HepG2 (cell line): ENCODE data around the gene RPLP1. TPM values are rescaled to one million over a fixed set of nuclear protein-coding genes. Genes with fewer than 3 reads are reported as not detected.

Experiments used
- ATAC-seq: fragments of 200-7000 bp; cut with Tn5 transposase; 3 replicates; pipeline ENCODE4 v1.9.1; 2020; ENCODE audit warnings: mild to moderate bottlenecking, moderate library complexity
- BruUV-seq: library from RNA; stranded (reverse); fragments of 400-500 nt; replicated peaks from 2 replicates; lab custom pipeline; 2021; lab: Mats Ljungman, UMichigan
- CTCF ChIA-PET: fragments of 300-600 bp; formaldehyde crosslinking; extraction: SDS; loops from one replicate; lab custom pipeline; 2021; ENCODE audit warnings: low total read pairs, inconsistent platforms, low intra/inter-chr PET ratio; lab: Yijun Ruan, JAX
- POLR2A ChIA-PET: fragments of 350-600 bp; sonication (Branson Sonifier 250); formaldehyde crosslinking; loops from one replicate; lab custom pipeline; 2020; ENCODE audit warnings: antibody characterized with exemption, inconsistent platforms; lab: Yijun Ruan, JAX
- DNase-seq: peaks from one replicate; pipeline ENCODE4 v3.0.0-alpha.2; 2015; ENCODE audit warnings: low spot score
- FAIRE-seq: peaks from 3 replicates; lab custom pipeline; 2011; peaks lifted over from hg19 to GRCh38; lab: Jason Lieb, UNC
- H2AFZ ChIP-seq: one replicate; pipeline ENCODE4 v1.6.1; 2011; ENCODE audit warnings: low read length, inconsistent platforms
- H3K27ac ChIP-seq: fragments of 300-600 bp; 3 replicates; pipeline ENCODE4 v1.8.0; 2011; ENCODE audit warnings: mixed run types, mild to moderate bottlenecking, mixed read lengths, low read length, inconsistent platforms; ENCODE audit not compliant: insufficient read depth; ENCODE audit errors: extremely low read length
- H3K27me3 ChIP-seq, 2 experiments: fragments of 200-600 bp in 1 of 2; 2 replicates in 1 of 2; 3 replicates in 1 of 2; pipeline versions ENCODE4 v1.6.0 to v1.8.0; 2011; ENCODE audit warnings: low read length in 2 of 2, mild to moderate bottlenecking in 2 of 2, moderate library complexity in 2 of 2, inconsistent platforms in 1 of 2; ENCODE audit not compliant: insufficient read depth in 2 of 2, control insufficient read depth in 1 of 2
- H3K36me3 ChIP-seq, 2 experiments: fragments of 200-600 bp in 1 of 2; replicated peaks in 1 of 2; 2 replicates in 1 of 2; 3 replicates in 1 of 2; pipeline versions ENCODE4 v1.5.1 to v1.8.0; 2011; ENCODE audit warnings: low read length in 2 of 2, inconsistent platforms in 1 of 2; ENCODE audit not compliant: insufficient read depth in 2 of 2, control insufficient read depth in 1 of 2
- H3K4me1 ChIP-seq: 2 replicates; pipeline ENCODE4 v1.5.1; 2012; ENCODE audit warnings: low read length, inconsistent platforms; ENCODE audit not compliant: insufficient read depth
- H3K4me2 ChIP-seq: 2 replicates; pipeline ENCODE4 v1.6.0; 2011; ENCODE audit warnings: low read depth, low read length, inconsistent platforms
- H3K4me3 ChIP-seq, 3 experiments: fragments of 200-600 bp in 1 of 3; sonication (generic), shearing (Covaris generic) in 1 of 3; replicated peaks in 1 of 3; 2 replicates each; pipeline ENCODE4 v1.5.1; 2011 to 2016; ENCODE audit warnings: low read length in 3 of 3, inconsistent platforms in 2 of 3, low read depth in 2 of 3, mild to moderate bottlenecking in 2 of 3, control low read depth in 1 of 3, mixed read lengths in 1 of 3; ENCODE audit not compliant: insufficient read depth in 1 of 3
- H3K79me2 ChIP-seq: one replicate; pipeline ENCODE4 v1.6.1; 2011; ENCODE audit warnings: low read length, inconsistent platforms; ENCODE audit not compliant: insufficient read depth
- H3K9ac ChIP-seq: 2 replicates; pipeline ENCODE4 v1.6.0; 2011; ENCODE audit warnings: mild to moderate bottlenecking, low read depth, low read length, inconsistent platforms; ENCODE audit not compliant: insufficient read depth
- H3K9me3 ChIP-seq: 2 replicates; pipeline ENCODE4 v1.5.1; 2012; ENCODE audit warnings: mild to moderate bottlenecking, low read length
- H4K20me1 ChIP-seq: 2 replicates; pipeline ENCODE4 v1.6.0; 2011; ENCODE audit warnings: inconsistent platforms, mild to moderate bottlenecking, low read length, moderate library complexity; ENCODE audit not compliant: insufficient read depth
- HDAC6 ChIP-seq: fragments of 200-600 bp; sonication (generic); IDR thresholded peaks from 2 replicates; pipeline ENCODE4 v1.7.0; 2017; ENCODE audit warnings: mild to moderate bottlenecking, antibody characterized with exemption, low read length, low read depth
- MEIS2 ChIP-seq: sonication (generic); formaldehyde crosslinking; IDR thresholded peaks from 2 replicates; pipeline ENCODE4 v1.9.0; 2021; ENCODE audit warnings: mild to moderate bottlenecking, missing genetic modification reagents
- ZFP41 ChIP-seq: sonication (generic); formaldehyde crosslinking; IDR thresholded peaks from 2 replicates; pipeline ENCODE4 v1.4.0; 2020; ENCODE audit warnings: mild to moderate bottlenecking, missing genetic modification reagents, borderline replicate concordance
- ZNF510 ChIP-seq: sonication (generic); formaldehyde crosslinking; IDR thresholded peaks from 2 replicates; pipeline ENCODE4 v1.4.0; 2020; ENCODE audit warnings: low read depth, mild to moderate bottlenecking, missing genetic modification reagents
- ZNF547 ChIP-seq: sonication (generic); formaldehyde crosslinking; IDR thresholded peaks from 2 replicates; pipeline ENCODE4 v1.5.1; 2020; ENCODE audit warnings: mild to moderate bottlenecking, missing genetic modification reagents
- ZNF614 ChIP-seq: IDR thresholded peaks from 2 replicates; pipeline ENCODE4 v1.6.1; 2018; ENCODE audit warnings: missing biosample characterization, missing genetic modification reagents, inconsistent platforms, borderline replicate concordance
- ZNF747 ChIP-seq: sonication (generic); formaldehyde crosslinking; IDR thresholded peaks from 2 replicates; pipeline ENCODE4 v1.8.1; 2023; ENCODE audit warnings: missing genetic modification reagents, mild to moderate bottlenecking, borderline replicate concordance
- WGBS: methylation state at CpG from one replicate; pipeline ENCODE4 v1.1.6; 2017; ENCODE audit warnings: low lambda C conversion rate; 5-methylcytosine and 5-hydroxymethylcytosine counted together
- in situ Hi-C: cut with HindIII; loops from 2 replicates; pipeline ENCODE4 v1.10.0; 2017; ENCODE audit warnings: low pct_unique_long_range_greater_than_20kb; ENCODE audit not compliant: extremely low pct_ligation_motif_present
- intact Hi-C: fragments of 100-400 bp; cut with micrococcal nuclease; formaldehyde crosslinking; loops from one replicate; pipeline ENCODE4 v1.10.0; 2022; ENCODE audit not compliant: unreplicated experiment
- polyA plus RNA-seq, 8 experiments: library from polyadenylated mRNA; depleted of rRNA in 3 of 8; stranded (reverse) in 7 of 8; unstranded in 1 of 8; fragments of >200 nt; fragmentation: Illumina TruSeq in 4 of 8; extraction: Trizol in 4 of 8; gene quantifications; 2 replicates each; pipeline versions ENCODE4 v1.2.1 to v1.2.3, GENCODE V29; 2011 to 2016; ENCODE audit warnings: low read depth in 4 of 8, missing spikeins in 1 of 8, mixed read lengths in 1 of 8; ENCODE audit not compliant: insufficient read depth in 1 of 8
- total RNA-seq, 5 experiments: library from RNA; depleted of rRNA; stranded (reverse); fragments of >200 nt; fragmentation: Illumina TruSeq; extraction: Trizol; gene quantifications; 2 replicates each; pipeline ENCODE4 v1.2.3, GENCODE V29; 2016; ENCODE audit warnings: low read depth in 1 of 5
- TF ChIP-seq, protein P1 (sequence below): sonication (generic); formaldehyde crosslinking; IDR thresholded peaks from 2 replicates; pipeline ENCODE4 v1.4.0; 2020; ENCODE audit warnings: missing genetic modification reagents
- TF ChIP-seq, protein P2 (sequence below): sonication (generic); formaldehyde crosslinking; IDR thresholded peaks from 2 replicates; pipeline ENCODE4 v1.4.0; 2020; ENCODE audit warnings: missing genetic modification reagents, borderline replicate concordance
- TF ChIP-seq, protein P3 (sequence below): sonication (generic); formaldehyde crosslinking; IDR thresholded peaks from 2 replicates; pipeline ENCODE4 v1.4.0; 2020; ENCODE audit warnings: mild to moderate bottlenecking, missing genetic modification reagents, borderline replicate concordance

RPLP1 gene
- total and polyA plus RNA-seq, 2 of the 13 experiments (the other 11 are each of a cell fraction or from before 2014, with no cell fraction given) = 817 to 929 TPM

DNA sequence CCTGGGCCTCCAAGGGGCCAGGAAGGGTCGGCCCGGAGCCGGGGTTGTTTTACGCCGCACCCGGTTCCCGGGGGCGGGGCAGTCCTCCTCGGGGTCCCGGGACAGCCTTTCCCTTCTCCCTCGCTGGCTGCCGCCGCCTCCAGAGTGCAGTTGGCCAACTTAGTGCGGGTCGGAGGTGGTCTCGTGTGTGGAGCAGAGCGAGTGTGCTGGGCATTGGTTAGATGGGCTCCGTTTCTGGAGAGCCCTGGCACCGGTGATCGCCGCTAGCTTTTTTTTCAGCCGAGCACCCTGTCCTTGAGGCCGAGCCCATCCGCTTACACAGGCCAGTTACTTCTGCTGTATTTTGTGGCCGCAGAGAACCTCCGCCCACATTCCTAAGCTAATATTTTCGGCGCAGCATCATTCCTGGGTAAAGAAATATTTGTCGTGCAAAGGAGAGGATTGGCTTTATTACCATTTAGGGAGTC is 37.9 kb upstream of the RPLP1 start (continued):
- TF ChIP-seq, protein P1, sequence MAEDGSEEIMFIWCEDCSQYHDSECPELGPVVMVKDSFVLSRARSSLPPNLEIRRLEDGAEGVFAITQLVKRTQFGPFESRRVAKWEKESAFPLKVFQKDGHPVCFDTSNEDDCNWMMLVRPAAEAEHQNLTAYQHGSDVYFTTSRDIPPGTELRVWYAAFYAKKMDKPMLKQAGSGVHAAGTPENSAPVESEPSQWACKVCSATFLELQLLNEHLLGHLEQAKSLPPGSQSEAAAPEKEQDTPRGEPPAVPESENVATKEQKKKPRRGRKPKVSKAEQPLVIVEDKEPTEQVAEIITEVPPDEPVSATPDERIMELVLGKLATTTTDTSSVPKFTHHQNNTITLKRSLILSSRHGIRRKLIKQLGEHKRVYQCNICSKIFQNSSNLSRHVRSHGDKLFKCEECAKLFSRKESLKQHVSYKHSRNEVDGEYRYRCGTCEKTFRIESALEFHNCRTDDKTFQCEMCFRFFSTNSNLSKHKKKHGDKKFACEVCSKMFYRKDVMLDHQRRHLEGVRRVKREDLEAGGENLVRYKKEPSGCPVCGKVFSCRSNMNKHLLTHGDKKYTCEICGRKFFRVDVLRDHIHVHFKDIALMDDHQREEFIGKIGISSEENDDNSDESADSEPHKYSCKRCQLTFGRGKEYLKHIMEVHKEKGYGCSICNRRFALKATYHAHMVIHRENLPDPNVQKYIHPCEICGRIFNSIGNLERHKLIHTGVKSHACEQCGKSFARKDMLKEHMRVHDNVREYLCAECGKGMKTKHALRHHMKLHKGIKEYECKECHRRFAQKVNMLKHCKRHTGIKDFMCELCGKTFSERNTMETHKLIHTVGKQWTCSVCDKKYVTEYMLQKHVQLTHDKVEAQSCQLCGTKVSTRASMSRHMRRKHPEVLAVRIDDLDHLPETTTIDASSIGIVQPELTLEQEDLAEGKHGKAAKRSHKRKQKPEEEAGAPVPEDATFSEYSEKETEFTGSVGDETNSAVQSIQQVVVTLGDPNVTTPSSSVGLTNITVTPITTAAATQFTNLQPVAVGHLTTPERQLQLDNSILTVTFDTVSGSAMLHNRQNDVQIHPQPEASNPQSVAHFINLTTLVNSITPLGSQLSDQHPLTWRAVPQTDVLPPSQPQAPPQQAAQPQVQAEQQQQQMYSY = peak; percentile 21; the same call in 1 of the 2 replicates
- 0 out of 2 replicates have a peak, but pooled peaks have one; percentile 12 for TF ChIP-seq ZNF547 (CRISPR knock-in tag)

DNA sequence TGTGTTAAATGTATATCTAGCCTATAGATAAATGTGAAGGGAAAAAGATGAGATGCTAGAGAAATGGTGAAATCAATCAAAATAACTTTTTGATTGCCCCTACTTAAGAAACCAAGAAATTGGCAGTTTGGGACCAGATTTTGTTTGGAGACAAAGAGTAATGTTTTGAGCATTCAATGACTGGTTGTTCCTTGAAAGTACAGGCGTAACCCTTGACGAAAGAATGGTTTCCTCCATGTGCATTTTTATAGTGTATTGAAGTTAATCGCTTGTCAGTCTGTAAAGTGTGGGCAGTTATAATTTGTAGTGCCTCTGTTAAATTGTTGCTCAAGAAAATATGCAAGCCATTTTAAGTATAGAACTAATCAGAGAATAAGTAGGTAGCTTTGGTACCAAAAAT is 37.2 kb upstream of the RPLP1 start:
- no peak for FAIRE-seq
- Histone ChIP-seq H3K9me3 (no peaks in the 10 kb centered on the region), H4K20me1 (no peaks in the 10 kb centered on the region; the same call in 1 of the 2 replicates), H3K4me1 (peaks cover 27% of the 10 kb centered on the region), H3K4me3 (peak overlapping the region; percentile 77 to 98 (median 96)), H3K9ac (peak overlapping the region; percentile 90), H3K79me2 (peaks cover 27% of the 10 kb centered on the region), H3K4me2 (peak overlapping the region; percentile 94), H3K27ac (no peak overlapping the region), H3K27me3 (no peaks in the 10 kb centered on the region), H2AFZ (no peak overlapping the region), H3K36me3 (peaks cover 3 to 17% of the 10 kb centered on the region in 2 experiments; a peak in 4 of 5 replicates)
- intact Hi-C loops = loop anchor here (2.0 to 5.0 kb wide), 2 partner anchors 37 to 47 kb away; partner anchors contain the start of gene RPLP1
- CTCF ChIA-PET = no interaction called here
- in situ Hi-C loops = no loop called here
- BruUV-seq = TSS peak; percentile 78
- POLR2A ChIA-PET = interaction anchor here (1.4 to 3.7 kb wide), 2 partner anchors 37 to 683 kb away, joined by 3 to 40 read pairs; partner anchors contain the start of genes RPLP1 and TLE3
- WGBS = 70% methylated on average over 3 of the region's 3 CpGs
- DNase-seq = no peak
- no peak for ATAC-seq
- TF ChIP-seq, protein P2, sequence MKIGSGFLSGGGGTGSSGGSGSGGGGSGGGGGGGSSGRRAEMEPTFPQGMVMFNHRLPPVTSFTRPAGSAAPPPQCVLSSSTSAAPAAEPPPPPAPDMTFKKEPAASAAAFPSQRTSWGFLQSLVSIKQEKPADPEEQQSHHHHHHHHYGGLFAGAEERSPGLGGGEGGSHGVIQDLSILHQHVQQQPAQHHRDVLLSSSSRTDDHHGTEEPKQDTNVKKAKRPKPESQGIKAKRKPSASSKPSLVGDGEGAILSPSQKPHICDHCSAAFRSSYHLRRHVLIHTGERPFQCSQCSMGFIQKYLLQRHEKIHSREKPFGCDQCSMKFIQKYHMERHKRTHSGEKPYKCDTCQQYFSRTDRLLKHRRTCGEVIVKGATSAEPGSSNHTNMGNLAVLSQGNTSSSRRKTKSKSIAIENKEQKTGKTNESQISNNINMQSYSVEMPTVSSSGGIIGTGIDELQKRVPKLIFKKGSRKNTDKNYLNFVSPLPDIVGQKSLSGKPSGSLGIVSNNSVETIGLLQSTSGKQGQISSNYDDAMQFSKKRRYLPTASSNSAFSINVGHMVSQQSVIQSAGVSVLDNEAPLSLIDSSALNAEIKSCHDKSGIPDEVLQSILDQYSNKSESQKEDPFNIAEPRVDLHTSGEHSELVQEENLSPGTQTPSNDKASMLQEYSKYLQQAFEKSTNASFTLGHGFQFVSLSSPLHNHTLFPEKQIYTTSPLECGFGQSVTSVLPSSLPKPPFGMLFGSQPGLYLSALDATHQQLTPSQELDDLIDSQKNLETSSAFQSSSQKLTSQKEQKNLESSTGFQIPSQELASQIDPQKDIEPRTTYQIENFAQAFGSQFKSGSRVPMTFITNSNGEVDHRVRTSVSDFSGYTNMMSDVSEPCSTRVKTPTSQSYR (CRISPR knock-in tag) = no peak
- TF ChIP-seq ZNF747 (CRISPR knock-in tag) = no peak
- TF ChIP-seq ZNF510 (CRISPR knock-in tag) = no peak
- TF ChIP-seq, protein P3, sequence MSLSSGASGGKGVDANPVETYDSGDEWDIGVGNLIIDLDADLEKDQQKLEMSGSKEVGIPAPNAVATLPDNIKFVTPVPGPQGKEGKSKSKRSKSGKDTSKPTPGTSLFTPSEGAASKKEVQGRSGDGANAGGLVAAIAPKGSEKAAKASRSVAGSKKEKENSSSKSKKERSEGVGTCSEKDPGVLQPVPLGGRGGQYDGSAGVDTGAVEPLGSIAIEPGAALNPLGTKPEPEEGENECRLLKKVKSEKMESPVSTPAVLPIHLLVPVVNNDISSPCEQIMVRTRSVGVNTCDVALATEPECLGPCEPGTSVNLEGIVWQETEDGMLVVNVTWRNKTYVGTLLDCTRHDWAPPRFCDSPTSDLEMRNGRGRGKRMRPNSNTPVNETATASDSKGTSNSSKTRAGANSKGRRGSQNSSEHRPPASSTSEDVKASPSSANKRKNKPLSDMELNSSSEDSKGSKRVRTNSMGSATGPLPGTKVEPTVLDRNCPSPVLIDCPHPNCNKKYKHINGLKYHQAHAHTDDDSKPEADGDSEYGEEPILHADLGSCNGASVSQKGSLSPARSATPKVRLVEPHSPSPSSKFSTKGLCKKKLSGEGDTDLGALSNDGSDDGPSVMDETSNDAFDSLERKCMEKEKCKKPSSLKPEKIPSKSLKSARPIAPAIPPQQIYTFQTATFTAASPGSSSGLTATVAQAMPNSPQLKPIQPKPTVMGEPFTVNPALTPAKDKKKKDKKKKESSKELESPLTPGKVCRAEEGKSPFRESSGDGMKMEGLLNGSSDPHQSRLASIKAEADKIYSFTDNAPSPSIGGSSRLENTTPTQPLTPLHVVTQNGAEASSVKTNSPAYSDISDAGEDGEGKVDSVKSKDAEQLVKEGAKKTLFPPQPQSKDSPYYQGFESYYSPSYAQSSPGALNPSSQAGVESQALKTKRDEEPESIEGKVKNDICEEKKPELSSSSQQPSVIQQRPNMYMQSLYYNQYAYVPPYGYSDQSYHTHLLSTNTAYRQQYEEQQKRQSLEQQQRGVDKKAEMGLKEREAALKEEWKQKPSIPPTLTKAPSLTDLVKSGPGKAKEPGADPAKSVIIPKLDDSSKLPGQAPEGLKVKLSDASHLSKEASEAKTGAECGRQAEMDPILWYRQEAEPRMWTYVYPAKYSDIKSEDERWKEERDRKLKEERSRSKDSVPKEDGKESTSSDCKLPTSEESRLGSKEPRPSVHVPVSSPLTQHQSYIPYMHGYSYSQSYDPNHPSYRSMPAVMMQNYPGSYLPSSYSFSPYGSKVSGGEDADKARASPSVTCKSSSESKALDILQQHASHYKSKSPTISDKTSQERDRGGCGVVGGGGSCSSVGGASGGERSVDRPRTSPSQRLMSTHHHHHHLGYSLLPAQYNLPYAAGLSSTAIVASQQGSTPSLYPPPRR = no peak
- no peak for TF ChIP-seq HDAC6
- no peak for TF ChIP-seq ZFP41 (CRISPR knock-in tag)
- TF ChIP-seq ZNF614 = no peak
- TF ChIP-seq MEIS2 (CRISPR knock-in tag) = no peak
